Breast epithelium (tissue), 4 donors: Measurements from ENCODE around the gene GFOD1. TPM values are rescaled to one million over a fixed set of nuclear protein-coding genes. Genes with fewer than 3 reads are reported as not detected.

Experiments
- DNase-seq, 2 donors: peaks; one replicate each; pipeline ENCODE4 v3.0.0-alpha.2; 2019; ENCODE audit warnings: low spot score in 2 of 2
- H3K27ac ChIP-seq, 2 donors: fragments of 200-600 bp; sonication (generic) in 1 of 2; one replicate each; pipeline ENCODE4 v1.5.1; 2016 to 2019; ENCODE audit warnings: mild to moderate bottlenecking in 1 of 2
- H3K27me3 ChIP-seq, 2 donors: fragments of 200-600 bp; sonication (generic) in 1 of 2; one replicate each; pipeline versions ENCODE4 v1.5.1 to v1.6.0; 2017 to 2019; ENCODE audit warnings: control low read depth in 1 of 2, mild to moderate bottlenecking in 1 of 2
- H3K36me3 ChIP-seq: fragments of 200-600 bp; one replicate; pipeline ENCODE4 v1.5.1; 2019
- H3K4me1 ChIP-seq, 2 donors: fragments of 200-600 bp; sonication (generic); one replicate each; pipeline ENCODE4 v1.5.1; 2016 to 2019; ENCODE audit warnings: control low read depth in 1 of 2
- H3K4me3 ChIP-seq, 3 donors: fragments of 200-600 bp; sonication (generic); 1 replicate in 2 of 3; 2 replicates in 1 of 3; pipeline ENCODE4 v1.5.1; 2016 to 2019; ENCODE audit warnings: mild to moderate bottlenecking in 3 of 3, moderate library complexity in 2 of 3
- H3K9me3 ChIP-seq, 2 donors: fragments of 200-600 bp; sonication (generic) in 1 of 2; one replicate each; pipeline ENCODE4 v1.5.1; 2016 to 2019; ENCODE audit warnings: control low read depth in 1 of 2
- POLR2A ChIP-seq: fragments of 450-650 bp; IDR thresholded peaks from one replicate; pipeline ENCODE4 v1.6.1; 2016; ENCODE audit warnings: antibody characterized with exemption, mild to moderate bottlenecking, moderate library complexity
- POLR2AphosphoS5 ChIP-seq, 3 donors: sonication (generic); formaldehyde crosslinking; IDR thresholded peaks; one replicate each; pipeline ENCODE4 v1.6.1; 2017; ENCODE audit warnings: antibody characterized with exemption in 3 of 3
- intact Hi-C: fragments of 100-400 bp; cut with DNase I; formaldehyde crosslinking; loops from one replicate; pipeline ENCODE4 v1.15.1; 2023; ENCODE audit warnings: low total_unique reads
- total RNA-seq, 3 donors: library from RNA; depleted of rRNA; stranded (reverse); fragments of >200 nt; gene quantifications; one replicate each; pipeline ENCODE4 v1.1.0, GENCODE V29; 2016
- TF ChIP-seq, protein P1 (sequence below), 3 donors: fragments of 450-650 bp; IDR thresholded peaks; one replicate each; pipeline ENCODE4 v1.5.1; 2016 to 2017; ENCODE audit warnings: antibody characterized with exemption in 3 of 3, mild to moderate bottlenecking in 3 of 3, moderate library complexity in 3 of 3

Gene GFOD1
- total RNA-seq, 3 donors from 2014 or later, result 11.6 to 33.3 (median 23.3) TPM

DNA sequence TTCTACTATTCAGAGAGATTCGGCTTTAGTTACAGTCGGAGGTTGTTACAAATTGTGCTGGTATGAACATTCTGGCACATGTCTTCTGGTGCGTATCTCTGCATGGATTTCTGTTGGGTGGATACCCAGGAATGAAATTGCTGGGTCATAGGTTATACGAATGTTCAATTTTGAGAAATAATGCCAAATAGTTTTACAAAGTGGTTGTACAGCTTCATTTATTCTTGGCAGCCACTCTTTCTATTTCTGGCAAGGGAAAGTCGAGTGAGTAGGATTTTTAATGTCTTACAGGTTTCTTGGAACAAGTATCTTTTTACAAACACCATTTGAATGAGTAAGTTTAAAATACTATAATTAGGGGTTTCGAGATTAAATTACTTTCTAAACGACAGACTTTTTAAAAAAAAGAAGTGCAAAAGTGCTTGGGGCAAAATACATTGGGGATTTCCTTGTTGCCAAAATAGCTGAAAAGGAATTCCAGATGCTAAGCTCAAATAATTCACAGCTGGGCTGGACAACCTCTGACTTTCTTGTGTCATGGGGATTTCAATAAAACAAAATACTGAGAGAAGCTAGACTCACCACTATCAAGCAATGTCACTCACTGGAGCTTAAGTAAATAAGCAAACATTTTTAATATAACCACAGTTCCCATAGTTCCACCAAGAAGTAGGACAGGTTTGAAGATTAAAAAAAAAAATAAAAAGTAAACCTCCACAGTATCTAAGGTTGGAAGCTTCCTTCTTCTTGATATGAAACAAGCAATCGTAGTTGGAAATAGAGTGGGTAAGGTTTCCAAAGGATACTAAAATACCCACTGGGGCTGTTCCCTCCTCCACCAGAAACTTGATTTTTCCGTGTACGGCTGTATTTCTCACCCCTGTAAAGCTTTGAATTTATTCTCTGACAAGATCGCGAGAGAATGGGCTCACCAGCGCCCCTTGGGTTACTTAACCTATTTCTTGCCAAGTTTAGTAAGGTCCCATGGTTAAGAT is 21.6 kb upstream of the GFOD1 start:
- Histone ChIP-seq H3K4me1 (peaks cover 0 to 18% of the 10 kb centered on the region in 2 donors), H3K27me3 (no peaks in the 10 kb centered on the region), H3K4me3 (no peak overlapping the region), H3K36me3 (no peaks in the 10 kb centered on the region), H3K9me3 (no peaks in the 10 kb centered on the region), H3K27ac (no peak overlapping the region)
- no peak for TF ChIP-seq POLR2A
- TF ChIP-seq, protein P1, sequence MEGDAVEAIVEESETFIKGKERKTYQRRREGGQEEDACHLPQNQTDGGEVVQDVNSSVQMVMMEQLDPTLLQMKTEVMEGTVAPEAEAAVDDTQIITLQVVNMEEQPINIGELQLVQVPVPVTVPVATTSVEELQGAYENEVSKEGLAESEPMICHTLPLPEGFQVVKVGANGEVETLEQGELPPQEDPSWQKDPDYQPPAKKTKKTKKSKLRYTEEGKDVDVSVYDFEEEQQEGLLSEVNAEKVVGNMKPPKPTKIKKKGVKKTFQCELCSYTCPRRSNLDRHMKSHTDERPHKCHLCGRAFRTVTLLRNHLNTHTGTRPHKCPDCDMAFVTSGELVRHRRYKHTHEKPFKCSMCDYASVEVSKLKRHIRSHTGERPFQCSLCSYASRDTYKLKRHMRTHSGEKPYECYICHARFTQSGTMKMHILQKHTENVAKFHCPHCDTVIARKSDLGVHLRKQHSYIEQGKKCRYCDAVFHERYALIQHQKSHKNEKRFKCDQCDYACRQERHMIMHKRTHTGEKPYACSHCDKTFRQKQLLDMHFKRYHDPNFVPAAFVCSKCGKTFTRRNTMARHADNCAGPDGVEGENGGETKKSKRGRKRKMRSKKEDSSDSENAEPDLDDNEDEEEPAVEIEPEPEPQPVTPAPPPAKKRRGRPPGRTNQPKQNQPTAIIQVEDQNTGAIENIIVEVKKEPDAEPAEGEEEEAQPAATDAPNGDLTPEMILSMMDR (IDR thresholded peaks at IDR 0.05), result no peak
- TF ChIP-seq POLR2AphosphoS5 (IDR thresholded peaks at IDR 0.05), result no peak
- no peak for DNase-seq
- intact Hi-C loops, result no loop called here

DNA sequence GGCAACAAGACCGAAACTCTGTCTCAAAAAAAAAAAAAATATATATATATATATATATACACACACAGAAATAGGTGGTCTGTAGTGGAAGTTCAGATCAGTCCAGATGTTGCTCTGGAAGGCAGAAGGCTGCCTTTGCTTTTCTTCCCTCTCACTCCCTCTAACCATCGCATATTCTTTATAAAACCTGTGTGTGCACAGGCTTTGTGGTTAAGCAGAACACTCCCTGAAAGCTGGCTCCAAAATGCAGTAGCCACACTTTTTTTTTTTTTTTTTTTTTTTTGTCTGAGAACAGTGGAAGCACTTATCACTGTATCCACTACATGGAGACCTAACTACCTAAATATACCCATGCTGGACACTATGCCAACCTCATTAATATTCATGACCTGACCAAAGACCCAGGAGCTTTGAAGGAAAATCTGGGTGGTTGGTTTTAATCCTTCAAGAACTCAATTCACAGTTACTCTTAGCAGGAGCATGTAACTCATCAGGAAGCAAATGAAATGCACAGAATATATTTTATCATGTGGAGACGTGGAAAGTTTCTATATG is 20.0 kb upstream of the GFOD1 start:
- Histone ChIP-seq H3K36me3 (no peaks in the 10 kb centered on the region), H3K27me3 (no peaks in the 10 kb centered on the region), H3K4me1 (peaks cover 0 to 18% of the 10 kb centered on the region in 2 donors), H3K9me3 (no peaks in the 10 kb centered on the region), H3K27ac (no peak overlapping the region), H3K4me3 (no peak overlapping the region)
- TF ChIP-seq, protein P1 (IDR thresholded peaks at IDR 0.05), result no peak
- no peak for TF ChIP-seq POLR2AphosphoS5 (IDR thresholded peaks at IDR 0.05)
- TF ChIP-seq POLR2A, result no peak
- DNase-seq, result no peak
- intact Hi-C loops, result no loop called here

DNA sequence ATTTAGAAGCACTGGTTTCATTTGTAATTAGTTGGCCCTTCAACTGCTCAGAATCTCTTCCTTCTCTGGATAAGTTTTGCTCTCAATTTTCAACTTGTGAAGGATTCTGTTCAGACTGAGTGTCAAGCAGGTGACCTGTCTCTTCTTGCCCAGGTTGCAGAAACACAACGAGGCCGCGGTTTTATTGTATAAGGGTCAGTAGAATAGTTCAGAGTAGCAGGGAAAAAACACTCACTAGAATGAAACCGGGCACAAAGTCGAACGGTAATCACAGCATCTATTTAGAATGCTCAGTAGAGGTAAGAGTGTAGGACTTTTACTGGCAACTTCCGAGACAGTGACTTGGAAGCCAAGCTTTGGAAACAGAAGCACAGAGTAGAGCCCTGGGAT is 17.9 kb upstream of the GFOD1 start:
- Histone ChIP-seq H3K4me3 (no peak overlapping the region), H3K36me3 (no peaks in the 10 kb centered on the region), H3K27ac (peak overlapping the region in 1 of 2 donors; percentile 54), H3K9me3 (no peaks in the 10 kb centered on the region), H3K27me3 (no peaks in the 10 kb centered on the region), H3K4me1 (peaks cover 0 to 18% of the 10 kb centered on the region in 2 donors)
- DNase-seq, result no peak
- intact Hi-C loops, result no loop called here
- TF ChIP-seq POLR2AphosphoS5 (IDR thresholded peaks at IDR 0.05) (no peak), POLR2A (no peak)
- TF ChIP-seq, protein P1 (IDR thresholded peaks at IDR 0.05), result no peak

DNA sequence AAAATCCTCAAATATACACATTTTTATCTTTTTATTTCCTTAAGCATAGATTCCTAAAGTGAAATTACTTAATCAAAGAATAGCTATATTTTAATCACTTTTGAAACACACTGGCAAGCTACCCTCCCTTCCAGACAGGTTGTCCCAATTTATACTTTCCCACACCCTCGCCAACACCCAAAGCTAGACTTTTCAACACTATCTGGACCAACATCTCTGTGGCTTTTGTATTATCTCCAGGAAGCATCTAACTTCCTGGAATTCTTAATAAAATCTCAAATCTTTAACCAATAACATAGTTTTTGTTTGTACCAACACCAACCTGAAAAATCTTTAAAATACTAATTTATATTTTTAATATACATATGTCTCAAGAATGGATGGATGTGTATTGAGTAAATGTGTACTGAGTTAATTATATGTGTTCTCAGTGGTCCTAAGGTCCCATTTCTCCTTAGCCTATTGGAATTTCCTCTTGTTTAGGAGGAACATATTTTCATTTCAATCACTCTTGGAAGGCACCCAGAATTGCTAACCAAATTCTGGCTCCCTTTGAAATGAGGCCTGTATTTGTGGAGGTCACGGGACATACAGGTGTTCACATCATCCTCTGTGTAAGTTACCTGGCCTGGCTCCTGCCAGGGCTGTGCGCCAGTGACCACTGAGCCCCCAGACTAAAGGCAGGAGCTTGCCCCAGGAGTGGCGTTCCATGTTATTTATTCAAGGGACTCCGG is 17.4 kb upstream of the GFOD1 start:
- H3K4me1 ChIP-seq, result peaks cover 0 to 18% of the 10 kb centered on the region in 2 donors
- TF ChIP-seq, protein P1 (IDR thresholded peaks at IDR 0.05), result no peak
- TF ChIP-seq POLR2AphosphoS5 (IDR thresholded peaks at IDR 0.05) (no peak), POLR2A (no peak)
- intact Hi-C loops, result no loop called here
- H3K9me3 ChIP-seq, result no peaks in the 10 kb centered on the region
- H3K27me3 ChIP-seq, result no peaks in the 10 kb centered on the region
- H3K4me3 ChIP-seq, result no peak overlapping the region
- DNase-seq, result no peak
- H3K36me3 ChIP-seq, result no peaks in the 10 kb centered on the region
- H3K27ac ChIP-seq, result peak overlapping the region in 1 of 2 donors; percentile 54
